Bronchial epithelial cell (primary cell): ENCODE data around the gene JARID2. TPM values are rescaled to one million over a fixed set of nuclear protein-coding genes. Genes with fewer than 3 reads are reported as not detected.

Experiments used
- DNase-seq: peaks from one replicate; pipeline ENCODE4 v3.0.0-alpha.2; 2010; ENCODE audit warnings: low read depth
- FAIRE-seq: peaks from 2 replicates; lab custom pipeline; 2011; peaks lifted over from hg19 to GRCh38; lab: Jason Lieb, UNC
- H3K27me3 ChIP-seq: 2 replicates; pipeline ENCODE4 v1.5.1; 2011; ENCODE audit warnings: low read length; ENCODE audit not compliant: control insufficient read depth, insufficient read depth
- H3K36me3 ChIP-seq: 2 replicates; pipeline ENCODE4 v1.5.1; 2011; ENCODE audit warnings: low read length; ENCODE audit not compliant: control insufficient read depth, insufficient read depth
- H3K4me3 ChIP-seq: 2 replicates; pipeline ENCODE4 v1.5.1; 2011; ENCODE audit warnings: mild to moderate bottlenecking, low read depth, low read length, control low read depth
- total RNA-seq: library from RNA; depleted of rRNA; stranded (reverse); fragments of >200 nt; gene quantifications from 2 replicates; pipeline ENCODE4 v1.2.1, GENCODE V29; 2014
- TF ChIP-seq, protein P1 (sequence below): IDR thresholded peaks from 2 replicates; pipeline ENCODE4 v1.5.1; 2011; ENCODE audit warnings: mild to moderate bottlenecking, moderate library complexity, low read length, control low read depth, inconsistent platforms; ENCODE audit not compliant: insufficient read depth, severe bottlenecking

The JARID2 gene
- total RNA-seq, 1 donor from 2014 or later: 29.2 TPM

DNA sequence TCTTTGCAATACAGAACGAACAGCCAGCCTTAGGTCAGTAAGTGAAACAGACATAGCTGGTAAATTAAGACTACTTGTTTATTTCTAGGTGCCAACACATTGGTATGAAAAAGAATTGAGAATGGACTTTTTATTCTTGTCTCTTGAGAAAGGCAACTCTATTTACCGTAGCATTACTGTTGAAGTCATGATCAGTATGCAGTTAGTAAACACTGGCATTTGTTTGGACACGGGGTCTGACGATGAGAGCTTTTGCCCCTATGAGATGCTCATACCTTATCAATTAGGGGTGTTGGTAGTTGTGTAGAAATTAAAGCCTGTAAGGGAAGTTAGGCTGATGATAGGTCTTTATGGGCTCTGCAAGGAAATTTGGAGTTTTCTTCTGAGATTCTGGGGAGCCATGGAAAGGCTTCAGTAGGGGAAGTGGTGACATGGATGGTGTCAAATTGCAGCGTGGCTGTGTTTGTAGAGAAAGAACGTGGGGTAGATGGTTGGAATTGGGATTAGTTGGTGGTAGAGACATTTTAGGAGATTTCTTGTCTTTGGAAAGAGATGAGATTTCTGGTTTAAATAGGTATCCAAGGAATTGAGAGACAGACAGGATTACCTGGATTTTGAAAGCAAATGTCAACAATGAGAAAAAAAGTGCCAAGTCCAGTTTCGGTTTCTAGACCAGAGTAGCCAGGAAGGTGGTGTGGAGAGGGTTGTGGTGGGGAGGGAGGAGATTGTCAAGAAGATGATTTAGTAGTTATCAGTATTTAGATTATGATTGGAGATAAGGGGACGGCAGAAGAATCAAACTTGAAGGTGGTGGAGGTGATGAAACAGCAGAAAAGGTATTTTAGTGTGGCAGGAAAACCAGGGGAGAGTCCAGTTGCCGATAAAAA lies 116.6 kb downstream of the JARID2 start:
- no peak for FAIRE-seq

DNA sequence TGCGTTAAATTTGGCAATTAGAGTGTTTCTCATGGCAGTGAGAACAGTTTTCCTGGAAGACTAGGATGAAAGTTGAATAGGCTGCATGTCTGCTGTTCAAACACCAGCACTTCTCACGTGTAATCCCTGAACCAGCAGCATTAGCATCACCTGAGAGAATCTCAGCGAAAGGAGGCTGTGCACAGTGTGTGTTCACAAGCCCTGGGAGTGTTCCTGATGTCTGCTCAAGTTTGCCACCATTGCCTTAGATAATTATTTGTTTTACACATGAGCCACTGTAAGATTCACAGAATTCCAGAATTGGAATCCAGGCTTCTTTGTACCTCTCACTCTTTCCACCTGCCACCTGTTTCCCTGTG lies 117.3 kb downstream of the JARID2 start:
- FAIRE-seq (no peak), DNase-seq (no peak)
- TF ChIP-seq, protein P1, sequence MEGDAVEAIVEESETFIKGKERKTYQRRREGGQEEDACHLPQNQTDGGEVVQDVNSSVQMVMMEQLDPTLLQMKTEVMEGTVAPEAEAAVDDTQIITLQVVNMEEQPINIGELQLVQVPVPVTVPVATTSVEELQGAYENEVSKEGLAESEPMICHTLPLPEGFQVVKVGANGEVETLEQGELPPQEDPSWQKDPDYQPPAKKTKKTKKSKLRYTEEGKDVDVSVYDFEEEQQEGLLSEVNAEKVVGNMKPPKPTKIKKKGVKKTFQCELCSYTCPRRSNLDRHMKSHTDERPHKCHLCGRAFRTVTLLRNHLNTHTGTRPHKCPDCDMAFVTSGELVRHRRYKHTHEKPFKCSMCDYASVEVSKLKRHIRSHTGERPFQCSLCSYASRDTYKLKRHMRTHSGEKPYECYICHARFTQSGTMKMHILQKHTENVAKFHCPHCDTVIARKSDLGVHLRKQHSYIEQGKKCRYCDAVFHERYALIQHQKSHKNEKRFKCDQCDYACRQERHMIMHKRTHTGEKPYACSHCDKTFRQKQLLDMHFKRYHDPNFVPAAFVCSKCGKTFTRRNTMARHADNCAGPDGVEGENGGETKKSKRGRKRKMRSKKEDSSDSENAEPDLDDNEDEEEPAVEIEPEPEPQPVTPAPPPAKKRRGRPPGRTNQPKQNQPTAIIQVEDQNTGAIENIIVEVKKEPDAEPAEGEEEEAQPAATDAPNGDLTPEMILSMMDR: no peak
- no peak overlapping the region for H3K4me3 ChIP-seq
- no peaks in the 10 kb centered on the region for H3K36me3 ChIP-seq
- no peaks in the 10 kb centered on the region for H3K27me3 ChIP-seq

More for the DNA sequence above, 116.6 kb downstream of the JARID2 start:
- TF ChIP-seq, protein P1: no peak
- no peak overlapping the region for H3K4me3 ChIP-seq
- no peaks in the 10 kb centered on the region for H3K36me3 ChIP-seq
- no peak for DNase-seq
- H3K27me3 ChIP-seq: no peaks in the 10 kb centered on the region

DNA sequence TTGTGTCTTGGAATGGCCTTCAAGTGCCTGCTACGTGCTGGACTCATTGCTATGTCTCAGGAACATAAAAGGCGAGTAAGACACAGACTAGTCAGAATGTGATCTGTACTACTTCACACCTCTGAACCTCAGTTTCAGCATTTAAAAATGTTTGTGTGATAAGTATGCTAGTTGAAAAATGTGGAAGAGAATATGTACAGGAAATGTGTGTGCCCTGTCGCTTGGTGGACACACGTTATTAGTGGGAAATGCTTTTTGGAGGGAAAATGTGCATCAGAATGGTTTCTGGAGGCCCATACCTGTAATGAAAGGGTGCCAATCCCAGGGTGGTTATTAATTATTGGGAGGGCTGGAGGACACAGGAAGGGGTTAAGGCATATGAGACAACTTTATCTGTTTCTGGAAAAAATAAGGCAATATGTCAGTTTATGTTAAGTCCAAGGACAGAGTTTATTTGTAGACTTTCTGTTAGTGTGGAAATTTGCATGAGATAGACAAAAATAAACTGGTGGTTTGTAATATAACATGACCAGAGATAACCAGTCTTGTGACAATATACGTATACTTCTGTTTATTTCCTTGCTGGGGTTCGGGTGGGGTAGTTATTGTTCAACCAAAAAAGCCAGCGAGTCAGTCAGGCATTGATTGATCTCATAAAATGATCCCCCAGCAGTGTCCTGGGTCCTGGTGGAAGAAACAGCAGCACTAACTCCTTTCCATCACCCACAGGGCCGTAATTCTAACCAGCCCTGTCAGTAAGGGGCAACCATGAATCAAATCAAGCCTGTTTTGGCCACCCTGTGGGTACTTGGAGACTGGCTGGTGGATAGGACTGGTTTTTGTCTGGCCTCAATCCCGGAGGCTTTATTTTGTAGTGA lies 117.9 kb downstream of the JARID2 start:
- TF ChIP-seq, protein P1: no peak
- Histone ChIP-seq H3K27me3 (no peaks in the 10 kb centered on the region), H3K4me3 (no peak overlapping the region), H3K36me3 (no peaks in the 10 kb centered on the region)
- FAIRE-seq (no peak), DNase-seq (no peak)

DNA sequence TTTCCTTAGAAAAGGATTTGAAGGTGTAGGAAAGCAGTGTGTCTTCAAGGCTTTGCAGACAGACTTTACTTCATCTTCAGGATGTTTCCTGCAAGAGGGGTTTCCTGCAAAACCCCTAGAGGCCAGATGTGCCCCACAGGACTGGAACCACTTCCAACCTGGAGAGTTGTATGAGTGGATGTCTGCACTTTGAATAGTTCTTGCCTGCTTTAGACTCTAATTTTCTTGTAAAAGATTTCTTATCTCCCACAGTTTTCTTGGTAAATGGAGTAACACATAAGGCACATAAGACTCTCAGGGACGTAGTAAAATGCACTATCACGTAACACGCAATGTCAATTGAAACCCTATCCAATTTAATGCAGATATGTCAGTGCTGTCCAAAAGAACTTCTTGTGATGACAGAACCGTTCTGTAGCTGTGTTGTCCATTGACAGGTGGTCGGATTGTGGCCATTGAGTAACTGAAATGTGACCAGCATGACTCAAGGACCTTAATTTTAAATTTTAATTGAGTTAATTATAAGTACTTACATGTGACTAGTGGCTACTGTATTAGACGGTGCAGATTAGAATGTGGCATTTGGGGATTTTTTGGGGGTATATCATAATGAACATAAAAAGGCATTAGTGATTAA lies 118.7 kb downstream of the JARID2 start:
- DNase-seq: no peak
- TF ChIP-seq, protein P1: no peak
- H3K4me3 ChIP-seq: no peak overlapping the region
- H3K27me3 ChIP-seq: no peaks in the 10 kb centered on the region
- FAIRE-seq: no peak
- H3K36me3 ChIP-seq: no peaks in the 10 kb centered on the region

DNA sequence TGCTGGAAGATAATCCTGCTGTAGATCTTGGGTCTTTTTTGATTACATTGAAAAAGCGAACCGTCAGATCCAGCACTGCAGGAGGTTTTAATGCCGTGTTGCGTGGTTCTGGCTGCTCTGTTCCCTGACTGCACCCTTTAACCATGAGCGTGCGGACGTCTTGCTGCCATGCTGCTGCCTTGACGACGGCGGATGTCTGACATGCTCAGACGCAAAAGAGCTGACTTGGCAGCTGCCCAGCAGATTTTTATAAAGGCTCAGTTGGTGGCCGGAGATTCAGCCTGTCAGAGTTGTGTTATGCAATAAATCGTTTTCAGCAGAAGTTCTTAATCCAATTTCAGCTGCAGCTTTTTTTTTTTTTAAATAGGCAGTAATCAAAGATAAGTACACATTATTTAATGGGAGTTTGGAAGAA lies 119.4 kb downstream of the JARID2 start:
- FAIRE-seq (no peak), DNase-seq (peak; percentile 89)
- Histone ChIP-seq H3K36me3 (no peaks in the 10 kb centered on the region), H3K27me3 (no peaks in the 10 kb centered on the region), H3K4me3 (no peak overlapping the region)
- TF ChIP-seq, protein P1: no peak
